Measurements from ENCODE around the gene ZNF443.
"Not testable (repeated sequence)": the region's sequence is repeated elsewhere in the genome, so short reads cannot be mapped to it uniquely, and the experiment has no call there.

GRCh38 chr19:12417273-12417672 lies 23.5 kb downstream of the ZNF443 start:
- not testable (repeated sequence) for TF ChIP-seq CTCF, POLR2A (IDR thresholded peaks at IDR 0.05)
